ENCODE results near the gene REL.

REL gene

DNA sequence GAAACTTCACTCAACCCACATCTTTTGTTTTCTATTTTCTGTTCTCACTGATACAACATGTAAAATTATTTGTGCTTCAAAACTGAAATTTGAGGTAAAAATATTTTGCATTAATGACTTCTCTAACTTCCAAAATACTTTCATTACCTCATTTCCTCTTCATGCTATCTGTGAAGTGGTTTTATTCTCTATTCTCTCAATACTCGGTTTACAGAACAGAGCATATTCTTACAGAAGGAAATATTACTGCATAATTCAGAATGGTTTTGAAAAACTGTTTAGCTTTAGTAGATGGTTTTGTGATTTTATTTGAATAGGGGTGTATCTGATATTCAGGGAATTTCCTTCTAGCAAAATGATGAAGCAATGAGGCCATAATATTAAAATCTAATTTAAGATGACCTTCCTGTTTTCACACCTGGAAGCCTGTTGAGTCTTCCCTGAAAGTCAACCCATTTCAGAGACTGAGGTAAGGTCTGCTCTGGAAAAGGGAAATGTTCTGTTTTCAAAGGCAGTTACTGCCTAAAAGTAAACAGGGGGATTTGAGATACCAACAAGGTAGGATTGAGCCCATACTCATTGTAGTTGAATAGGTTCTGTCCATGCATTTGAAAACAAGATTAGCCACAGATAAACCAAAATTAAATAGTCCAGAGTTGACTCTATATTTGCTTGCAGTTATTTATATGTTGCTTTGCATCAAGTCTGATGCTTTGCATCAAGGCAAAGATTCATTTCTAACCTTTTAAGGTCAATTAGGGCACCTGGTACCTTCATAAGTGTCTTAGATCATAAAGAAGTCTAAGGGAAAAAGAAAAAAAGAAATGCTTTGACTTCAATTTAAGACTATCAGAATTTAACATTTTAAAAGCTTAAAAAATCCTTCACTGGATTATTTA, 85.4 kb downstream of the REL start:
- DNase-seq: no peak

- DNase-seq: peak in 1 of 14 donors; percentile 3
These were observed 91.7 kb downstream of the REL start for GRCh38 chr2:60972889-60973656.

DNA sequence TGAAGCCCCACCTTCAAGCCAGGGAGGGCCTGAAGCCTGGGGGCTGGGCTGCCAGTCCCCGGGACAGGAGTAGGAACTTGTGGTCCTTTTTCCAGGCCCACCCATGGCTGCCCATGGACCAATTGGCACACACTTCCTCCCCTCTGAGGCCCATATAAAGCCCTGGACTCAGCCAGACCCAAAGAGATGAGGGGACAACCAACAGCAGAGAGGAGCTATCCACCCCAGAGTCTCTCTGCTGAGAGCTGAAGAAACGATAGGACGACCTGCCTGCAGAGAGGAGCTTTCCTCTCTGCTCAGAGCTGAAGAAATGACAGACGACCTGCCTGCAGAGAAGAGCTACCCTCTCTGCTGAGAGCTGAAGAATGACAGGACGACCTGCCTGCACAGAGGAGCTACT, 92.3 kb downstream of the REL start:
- DNase-seq: no peak

- DNase-seq: no peak
These were observed 93.3 kb downstream of the REL start for GRCh38 chr2:60974652-60975051.

All from C1 segment of cervical spinal cord (tissue), 14 donors.